Neural crest cell (in vitro differentiated cells): ENCODE data around the gene PCBP3. TPM values are rescaled to one million over a fixed set of nuclear protein-coding genes. Genes with fewer than 3 reads are reported as not detected.
"Not testable (repeated sequence)": the region's sequence is repeated elsewhere in the genome, so short reads cannot be mapped to it uniquely, and the experiment has no call there.

ENCODE experiments used
- DNase-seq: peaks from one replicate; pipeline ENCODE4 v3.0.0; 2021; ENCODE audit warnings: low read depth, mixed read lengths, low spot score
- H3K27ac Mint-ChIP-seq: one replicate; pipeline ENCODE4 v1.8.0; 2021; ENCODE audit warnings: mild to moderate bottlenecking, mixed read lengths; ENCODE audit not compliant: unreplicated experiment
- H3K27me3 Mint-ChIP-seq: 2 replicates; pipeline ENCODE4 v1.8.0; 2021; ENCODE audit warnings: low read depth, mild to moderate bottlenecking, mixed read lengths
- H3K36me3 Mint-ChIP-seq: 2 replicates; pipeline ENCODE4 v1.8.0; 2021; ENCODE audit warnings: low read depth, mild to moderate bottlenecking, mixed read lengths
- H3K4me1 Mint-ChIP-seq: 2 replicates; pipeline ENCODE4 v1.8.0; 2021; ENCODE audit warnings: mixed read lengths
- H3K4me3 Mint-ChIP-seq: one replicate; pipeline ENCODE4 v1.8.0; 2021; ENCODE audit warnings: mild to moderate bottlenecking, mixed read lengths
- H3K9me3 Mint-ChIP-seq: 2 replicates; pipeline ENCODE4 v1.8.0; 2021; ENCODE audit warnings: mixed read lengths
- total RNA-seq: library from RNA; stranded (reverse); gene quantifications from 2 replicates; pipeline ENCODE4 v1.2.1, GENCODE V29; 2021
- TF ChIP-seq, protein P1 (sequence below): fragments of 200-600 bp; sonication (generic); conservative IDR thresholded peaks from 2 replicates; pipeline ENCODE4 v1.5.0; 2021; ENCODE audit warnings: antibody characterized with exemption, mild to moderate bottlenecking

The PCBP3 gene
- total RNA-seq, 1 donor from 2014 or later: 5.1 TPM

DNA sequence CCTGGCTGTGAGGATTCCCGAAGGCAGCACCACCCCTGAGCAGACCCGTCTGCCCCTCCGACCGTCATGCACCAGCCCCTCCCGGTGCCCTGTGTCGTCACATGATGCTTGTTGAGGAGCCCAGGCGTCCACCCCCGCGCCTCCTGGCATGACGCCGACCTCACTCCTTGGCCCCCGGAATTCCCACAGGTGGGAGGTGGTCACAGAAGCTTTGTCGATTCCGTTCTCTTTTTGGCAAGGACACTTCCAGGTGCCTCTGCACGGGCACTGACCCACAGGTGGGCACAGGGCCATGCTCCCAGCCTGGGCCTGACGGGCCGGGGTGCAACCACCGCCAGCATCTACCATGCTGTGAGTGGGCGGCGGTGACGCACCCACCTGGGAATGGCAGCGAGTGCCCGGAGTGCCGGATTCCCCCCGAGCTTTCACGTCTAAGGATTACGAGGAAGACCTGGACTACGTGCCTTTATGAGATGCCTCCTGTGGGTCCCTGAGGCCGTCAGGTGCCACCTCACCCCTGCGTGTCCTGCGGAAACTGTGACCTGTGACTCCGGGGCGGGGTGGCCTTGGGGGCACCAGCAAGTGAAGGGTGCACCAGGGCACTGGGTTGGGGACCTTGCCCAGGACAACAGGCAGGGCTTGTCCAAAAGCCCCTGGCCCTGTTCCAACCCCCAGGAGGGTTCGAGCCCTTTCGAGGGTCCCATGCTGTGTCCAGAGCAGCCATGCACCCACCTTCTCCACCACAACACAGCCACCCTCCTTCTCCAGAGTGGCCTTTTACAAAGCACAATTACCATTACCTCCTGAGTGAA, 306.6 kb downstream of the PCBP3 start:
- H3K36me3 Mint-ChIP-seq: no peaks in the 10 kb centered on the region
- no peaks in the 10 kb centered on the region for H3K27me3 Mint-ChIP-seq
- DNase-seq: no peak
- peaks cover 4% of the 10 kb centered on the region for H3K4me1 Mint-ChIP-seq
- no peak overlapping the region for H3K4me3 Mint-ChIP-seq
- H3K9me3 Mint-ChIP-seq: no peaks in the 10 kb centered on the region
- no peak overlapping the region for H3K27ac Mint-ChIP-seq
- TF ChIP-seq, protein P1, sequence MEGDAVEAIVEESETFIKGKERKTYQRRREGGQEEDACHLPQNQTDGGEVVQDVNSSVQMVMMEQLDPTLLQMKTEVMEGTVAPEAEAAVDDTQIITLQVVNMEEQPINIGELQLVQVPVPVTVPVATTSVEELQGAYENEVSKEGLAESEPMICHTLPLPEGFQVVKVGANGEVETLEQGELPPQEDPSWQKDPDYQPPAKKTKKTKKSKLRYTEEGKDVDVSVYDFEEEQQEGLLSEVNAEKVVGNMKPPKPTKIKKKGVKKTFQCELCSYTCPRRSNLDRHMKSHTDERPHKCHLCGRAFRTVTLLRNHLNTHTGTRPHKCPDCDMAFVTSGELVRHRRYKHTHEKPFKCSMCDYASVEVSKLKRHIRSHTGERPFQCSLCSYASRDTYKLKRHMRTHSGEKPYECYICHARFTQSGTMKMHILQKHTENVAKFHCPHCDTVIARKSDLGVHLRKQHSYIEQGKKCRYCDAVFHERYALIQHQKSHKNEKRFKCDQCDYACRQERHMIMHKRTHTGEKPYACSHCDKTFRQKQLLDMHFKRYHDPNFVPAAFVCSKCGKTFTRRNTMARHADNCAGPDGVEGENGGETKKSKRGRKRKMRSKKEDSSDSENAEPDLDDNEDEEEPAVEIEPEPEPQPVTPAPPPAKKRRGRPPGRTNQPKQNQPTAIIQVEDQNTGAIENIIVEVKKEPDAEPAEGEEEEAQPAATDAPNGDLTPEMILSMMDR: no peak

DNA sequence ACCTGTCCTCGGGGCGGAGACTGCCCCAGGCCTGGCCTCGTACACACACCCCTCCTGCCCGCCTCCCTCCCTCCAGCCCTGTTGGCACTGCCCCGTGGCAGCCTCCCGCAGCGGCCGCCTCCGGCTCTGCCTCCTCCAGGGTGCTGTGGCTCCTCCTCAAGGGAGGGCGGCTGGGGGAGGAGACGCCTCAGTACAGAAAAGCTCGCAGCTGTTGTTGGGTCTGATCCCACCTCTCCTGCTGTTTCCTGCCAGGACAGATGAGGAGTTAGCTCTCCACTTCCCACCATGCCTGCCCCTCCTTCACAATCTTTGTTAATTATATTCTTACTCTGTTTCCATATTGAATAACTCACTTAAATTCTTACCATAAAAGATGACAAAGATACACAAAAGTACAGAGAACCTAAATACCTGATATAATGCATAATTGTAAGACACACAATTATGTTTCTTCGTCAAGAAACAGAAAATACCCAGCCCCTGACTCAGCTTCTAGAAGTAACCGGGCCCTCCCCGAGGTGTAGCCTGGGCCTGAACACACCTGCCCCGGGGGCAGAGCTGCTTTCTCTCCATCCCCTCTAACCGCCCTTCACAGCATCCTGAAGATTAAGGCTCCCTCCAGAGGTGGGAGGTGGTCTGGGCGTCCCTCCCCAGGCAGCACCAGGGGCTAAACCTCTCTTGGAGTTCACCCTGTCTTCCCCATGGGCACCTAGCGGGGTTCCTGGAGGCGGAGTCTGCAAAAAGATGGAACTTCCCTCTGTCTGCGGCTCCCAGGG, 307.4 kb downstream of the PCBP3 start:
- Mint-ChIP-seq H3K4me1 (peaks cover 4% of the 10 kb centered on the region), H3K27me3 (no peaks in the 10 kb centered on the region), H3K36me3 (no peaks in the 10 kb centered on the region), H3K27ac (no peak overlapping the region), H3K9me3 (no peaks in the 10 kb centered on the region), H3K4me3 (no peak overlapping the region)
- no peak for DNase-seq
- TF ChIP-seq, protein P1: no peak

DNA sequence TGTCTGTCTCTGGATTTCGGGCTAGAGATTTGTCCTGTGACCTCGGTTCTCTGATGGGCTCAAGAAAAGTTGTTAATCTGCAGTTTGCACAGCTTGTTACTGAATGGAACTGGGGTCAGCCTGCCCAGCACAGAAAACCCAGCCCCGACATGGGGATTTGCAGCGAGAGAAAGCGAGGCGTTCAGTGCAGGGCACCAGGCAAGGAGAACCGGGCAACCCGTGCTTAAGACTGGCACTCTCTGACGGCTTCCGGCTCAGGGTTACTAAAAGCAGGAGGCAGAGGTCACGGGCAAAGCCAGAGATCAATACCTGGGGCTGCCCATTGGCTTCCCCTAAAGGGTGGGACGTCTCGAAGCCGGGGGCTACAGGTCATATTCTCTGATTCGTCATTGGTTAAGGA, 308.2 kb downstream of the PCBP3 start:
- Mint-ChIP-seq H3K9me3 (peaks cover 4% of the 10 kb centered on the region), H3K36me3 (no peaks in the 10 kb centered on the region), H3K27me3 (no peaks in the 10 kb centered on the region), H3K4me3 (no peak overlapping the region), H3K27ac (no peak overlapping the region), H3K4me1 (peaks cover 4% of the 10 kb centered on the region)
- TF ChIP-seq, protein P1: no peak
- no peak for DNase-seq

DNA sequence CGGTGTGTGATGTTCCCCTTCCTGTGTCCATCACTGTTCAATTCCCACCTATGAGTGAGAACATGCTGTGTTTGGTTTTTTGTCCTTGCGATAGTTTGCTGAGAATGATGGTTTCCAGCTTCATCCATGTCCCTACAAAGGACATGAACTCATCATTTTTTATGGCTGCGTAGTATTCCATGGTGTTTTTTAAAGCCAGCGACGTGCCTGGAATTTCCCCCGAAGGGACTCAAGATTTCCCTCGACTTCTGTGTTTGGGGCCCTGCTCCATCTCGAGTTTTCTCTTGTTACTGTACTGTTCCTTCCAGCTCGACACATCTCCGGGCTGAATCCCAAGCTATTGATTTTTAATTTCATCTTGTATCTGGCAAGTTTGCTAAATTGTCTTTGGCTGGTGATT, 309.0 kb downstream of the PCBP3 start:
- not testable (repeated sequence) for H3K9me3 Mint-ChIP-seq

DNA sequence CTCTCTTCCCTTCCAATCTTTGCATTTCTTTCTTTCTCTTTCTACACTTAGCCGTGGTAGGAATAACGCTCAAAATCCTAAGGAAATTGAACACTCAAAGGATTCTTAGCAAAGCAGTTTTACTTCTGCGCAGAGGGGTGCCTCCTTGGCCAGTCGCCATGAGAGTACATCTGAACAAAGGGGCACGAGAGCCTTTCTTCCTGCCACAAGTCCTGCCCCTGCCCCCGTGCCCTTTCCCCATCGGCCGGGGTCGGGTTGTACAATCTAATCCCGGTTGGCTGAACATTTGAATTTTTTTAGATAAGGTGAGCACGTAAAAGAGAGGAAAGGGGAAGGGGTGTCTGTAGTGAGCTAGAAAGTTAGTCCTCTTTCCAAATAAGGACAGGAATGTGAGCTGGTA, 309.4 kb downstream of the PCBP3 start:
- H3K4me3 Mint-ChIP-seq: no peak overlapping the region
- no peaks in the 10 kb centered on the region for H3K27me3 Mint-ChIP-seq
- peaks cover 4% of the 10 kb centered on the region for H3K4me1 Mint-ChIP-seq
- peaks cover 4% of the 10 kb centered on the region for H3K9me3 Mint-ChIP-seq
- no peaks in the 10 kb centered on the region for H3K36me3 Mint-ChIP-seq
- no peak for DNase-seq
- TF ChIP-seq, protein P1: no peak
- no peak overlapping the region for H3K27ac Mint-ChIP-seq

More for the DNA sequence above, 309.0 kb downstream of the PCBP3 start:
- not testable (repeated sequence) for H3K27me3 Mint-ChIP-seq, DNase-seq, H3K36me3 Mint-ChIP-seq, H3K4me3 Mint-ChIP-seq, H3K4me1 Mint-ChIP-seq, H3K27ac Mint-ChIP-seq

DNA sequence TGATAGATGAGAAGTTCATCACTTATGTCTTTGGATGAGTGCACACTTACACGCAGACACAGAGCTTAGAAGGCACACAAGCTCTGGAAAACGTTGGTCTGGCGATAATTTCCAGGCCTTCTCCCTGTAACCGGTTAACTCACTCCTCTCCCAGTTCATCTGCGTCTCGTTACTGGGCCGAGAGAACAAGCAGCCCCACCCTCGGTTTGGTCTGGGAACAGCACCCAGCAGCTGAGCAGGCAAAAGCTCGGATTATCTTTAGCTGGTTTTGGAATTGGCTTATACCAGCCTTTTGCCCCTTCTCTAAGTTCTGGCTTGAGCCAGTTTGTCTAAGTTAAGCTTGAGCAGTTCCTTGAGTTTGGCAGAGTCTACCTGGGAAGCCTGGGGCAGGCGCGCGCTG, 310.7 kb downstream of the PCBP3 start:
- peaks cover 4% of the 10 kb centered on the region for H3K27me3 Mint-ChIP-seq
- peaks cover 4% of the 10 kb centered on the region for H3K4me1 Mint-ChIP-seq
- H3K27ac Mint-ChIP-seq: no peak overlapping the region
- no peak overlapping the region for H3K4me3 Mint-ChIP-seq
- TF ChIP-seq, protein P1: no peak
- peaks cover 4% of the 10 kb centered on the region for H3K9me3 Mint-ChIP-seq
- DNase-seq: no peak
- peaks cover 3% of the 10 kb centered on the region for H3K36me3 Mint-ChIP-seq
